Right hindlimb (tissue), 1 donor: ENCODE measurements around the gene ZNF148.

Experiments used
- DNase-seq: peaks from one replicate; pipeline ENCODE4 v3.0.0-alpha.2; 2018

The ZNF148 gene

GRCh38 chr3:125213364-125213755 is 161.8 kb downstream of the ZNF148 start:
- DNase-seq, result no peak

GRCh38 chr3:125212509-125213363 is 162.4 kb downstream of the ZNF148 start, which contains the start of gene SLC12A8:
SLC12A8 (minus strand) TSS chr3:125212748; CDS start chr3:125211349, 1,399 bp downstream.
- DNase-seq, result no peak

- DNase-seq, result no peak
Observed at GRCh38 chr3:125212091-125212508, 163.0 kb downstream of the ZNF148 start.

- no peak for DNase-seq
Observed at GRCh38 chr3:125211523-125212090, 163.5 kb downstream of the ZNF148 start.

GRCh38 chr3:125207949-125208568 is 167.1 kb downstream of the ZNF148 start:
- DNase-seq, result no peak

GRCh38 chr3:125207507-125207906 is 167.6 kb downstream of the ZNF148 start:
- DNase-seq, result no peak

- no peak for DNase-seq
Observed at GRCh38 chr3:125206934-125207333, 168.2 kb downstream of the ZNF148 start.

- DNase-seq, result no peak
Observed at GRCh38 chr3:125203731-125204130, 171.4 kb downstream of the ZNF148 start.

GRCh38 chr3:125202197-125202596 is 172.9 kb downstream of the ZNF148 start:
- no peak for DNase-seq

- DNase-seq, result no peak
Observed at GRCh38 chr3:125200731-125201139, 174.4 kb downstream of the ZNF148 start.

- DNase-seq, result peak; percentile 74
Observed at GRCh38 chr3:125194849-125195601, 180.1 kb downstream of the ZNF148 start.

- DNase-seq, result no peak
Observed at GRCh38 chr3:125194061-125194848, 180.9 kb downstream of the ZNF148 start.

- no peak for DNase-seq
Observed at GRCh38 chr3:125192190-125193035, 182.7 kb downstream of the ZNF148 start.

- no peak for DNase-seq
Observed at GRCh38 chr3:125191730-125192129, 183.4 kb downstream of the ZNF148 start.

- DNase-seq, result no peak
Observed at GRCh38 chr3:125191256-125191655, 183.9 kb downstream of the ZNF148 start.

GRCh38 chr3:125190786-125191185 is 184.3 kb downstream of the ZNF148 start:
- DNase-seq, result no peak

- DNase-seq, result no peak
Observed at GRCh38 chr3:125189378-125190165, 185.6 kb downstream of the ZNF148 start.

- no peak for DNase-seq
Observed at GRCh38 chr3:125188955-125189354, 186.2 kb downstream of the ZNF148 start.

GRCh38 chr3:125187599-125187910 is 187.6 kb downstream of the ZNF148 start:
- DNase-seq, result no peak

- no peak for DNase-seq
Observed at GRCh38 chr3:125186800-125187598, 188.1 kb downstream of the ZNF148 start.
